COLO829 (cell line): ENCODE data around the gene DMRT1.

Experiments used
- DNase-seq: peaks from one replicate; pipeline ENCODE4 v3.0.0; 2012; ENCODE audit warnings: low spot score

Gene DMRT1

GRCh38 chr9:841371-842209, at the start of gene DMRT1:
Gene DMRT1, plus strand, starts transcription at chr9:841697. Its CDS starts 142 bp downstream, at chr9:841839.
- no peak for DNase-seq

- no peak for DNase-seq
Measured at GRCh38 chr9:792331-793260, 48.9 kb upstream of the DMRT1 start.

GRCh38 chr9:794386-794785, 47.1 kb upstream of the DMRT1 start:
- DNase-seq = no peak

- DNase-seq = no peak
Measured at GRCh38 chr9:795869-796268, 45.6 kb upstream of the DMRT1 start.

- no peak for DNase-seq
Measured at GRCh38 chr9:800591-801150, 40.8 kb upstream of the DMRT1 start.

- DNase-seq = peak; percentile 79
Measured at GRCh38 chr9:801399-802071, 40.0 kb upstream of the DMRT1 start.

- DNase-seq = no peak
Measured at GRCh38 chr9:804026-804425, 37.5 kb upstream of the DMRT1 start.

- DNase-seq = no peak
Measured at GRCh38 chr9:805151-805550, 36.3 kb upstream of the DMRT1 start.

- DNase-seq = peak; percentile 56
Measured at GRCh38 chr9:806285-807156, 35.0 kb upstream of the DMRT1 start.

- DNase-seq = no peak
Measured at GRCh38 chr9:811106-811531, 30.4 kb upstream of the DMRT1 start.

- DNase-seq = no peak
Measured at GRCh38 chr9:818958-819357, 22.5 kb upstream of the DMRT1 start.

GRCh38 chr9:826500-827280, 14.8 kb upstream of the DMRT1 start:
- DNase-seq = no peak

GRCh38 chr9:840343-840742, 1.2 kb upstream of the DMRT1 start:
- DNase-seq = no peak

GRCh38 chr9:842635-843426, 1.3 kb downstream of the DMRT1 start:
- no peak for DNase-seq

GRCh38 chr9:843427-843785, 1.9 kb downstream of the DMRT1 start:
- DNase-seq = no peak

GRCh38 chr9:846852-847251, 5.4 kb downstream of the DMRT1 start:
- no peak for DNase-seq

- DNase-seq = no peak
Measured at GRCh38 chr9:847505-847904, 6.0 kb downstream of the DMRT1 start.

GRCh38 chr9:849431-849830, 7.9 kb downstream of the DMRT1 start:
- no peak for DNase-seq

- no peak for DNase-seq
Measured at GRCh38 chr9:852539-852938, 11.0 kb downstream of the DMRT1 start.

- DNase-seq = no peak
Measured at GRCh38 chr9:859251-859650, 17.8 kb downstream of the DMRT1 start.
